Kidney (tissue), 14 donors: ENCODE measurements around the gene ARHGEF10L. TPM values are rescaled to one million over a fixed set of nuclear protein-coding genes. Genes with fewer than 3 reads are reported as not detected.

Experiments used
- DNase-seq, 5 donors: peaks; one replicate each; pipeline ENCODE4 v3.0.0-alpha.2; 2013 to 2020
- FAIRE-seq: peaks from 2 replicates; lab custom pipeline; 2012; peaks lifted over from hg19 to GRCh38; lab: Jason Lieb, UNC
- H3K27ac ChIP-seq, 2 donors: one replicate each; pipeline ENCODE4 v1.7.0; 2013; ENCODE audit warnings: low read depth in 2 of 2, low read length in 2 of 2, inconsistent platforms in 1 of 2
- H3K27me3 ChIP-seq: one replicate; pipeline ENCODE4 v1.7.1; 2013; ENCODE audit warnings: low read length, inconsistent platforms; ENCODE audit not compliant: control insufficient read depth, insufficient read depth
- H3K36me3 ChIP-seq, 3 donors: one replicate each; pipeline versions ENCODE4 v1.7.0 to v1.7.1; 2013; ENCODE audit warnings: low read length in 3 of 3, control low read depth in 1 of 3, inconsistent platforms in 1 of 3; ENCODE audit not compliant: insufficient read depth in 3 of 3, control insufficient read depth in 2 of 3
- H3K4me1 ChIP-seq, 3 donors: one replicate each; pipeline versions ENCODE4 v1.7.0 to v1.7.1; 2013; ENCODE audit warnings: low read length in 3 of 3, inconsistent platforms in 1 of 3, low read depth in 1 of 3; ENCODE audit not compliant: control insufficient read depth in 2 of 3, insufficient read depth in 2 of 3
- H3K4me3 ChIP-seq, 3 donors: one replicate each; pipeline versions ENCODE4 v1.7.0 to v1.8.1; 2013; ENCODE audit warnings: low read length in 3 of 3, control low read depth in 1 of 3, inconsistent platforms in 1 of 3
- H3K9ac ChIP-seq, 3 donors: one replicate each; pipeline versions ENCODE4 v1.7.0 to v1.7.1; 2013; ENCODE audit warnings: low read length in 3 of 3, control low read depth in 1 of 3, inconsistent platforms in 1 of 3
- H3K9me3 ChIP-seq, 3 donors: one replicate each; pipeline versions ENCODE4 v1.7.0 to v1.7.1; 2013; ENCODE audit warnings: low read length in 3 of 3, control low read depth in 1 of 3, inconsistent platforms in 1 of 3; ENCODE audit not compliant: control insufficient read depth in 2 of 3, insufficient read depth in 1 of 3
- CTCF ChIP-seq: IDR thresholded peaks from 3 replicates; pipeline ENCODE4 v1.5.1; 2012; ENCODE audit warnings: mild to moderate bottlenecking, moderate library complexity, borderline replicate concordance; ENCODE audit not compliant: insufficient read depth; ENCODE audit errors: extremely low read depth
- intact Hi-C: fragments of 100-400 bp; cut with DNase I; formaldehyde crosslinking; loops from one replicate; pipeline ENCODE4 v1.11.1; 2022
- polyA plus RNA-seq: library from polyadenylated mRNA; stranded (reverse); fragments of 350-450 nt; fragmentation: Illumina TruSeq; extraction: RNeasy Lipid Tissue Mini Kit (QIAGEN cat#74804); gene quantifications from one replicate; pipeline ENCODE4 v1.2.3, GENCODE V29; 2014; ENCODE audit warnings: low read depth, low replicate concordance; ENCODE audit not compliant: insufficient read depth
- total RNA-seq: library from RNA; stranded (reverse); fragmentation: NEBNext Ultra II Directional; extraction: Animal tissue kit (Norgen Biotek cat#: 25700); gene quantifications from one replicate; pipeline ENCODE4 v1.2.1, GENCODE V29; 2021
- donor health status: control.
- donor health status: control.
- donor health status: control.
- donor health status: control.
- donor health status: control.
- donor health status: DM: yes; HTN: yes; CAD: no.
- donor health status: Normal renal cell carcinoma (clear cell type).

The ARHGEF10L gene
- total and polyA plus RNA-seq, 2 donors from 2014 or later: 40.8 to 91.9 TPM

GRCh38 chr1:17688217-17688810 is 148.8 kb downstream of the ARHGEF10L start:
- intact Hi-C loops: no loop called here
- Histone ChIP-seq H3K27ac (no peak overlapping the region), H3K27me3 (no peaks in the 10 kb centered on the region), H3K9me3 (no peaks in the 10 kb centered on the region), H3K4me3 (no peak overlapping the region), H3K36me3 (peaks cover 0 to 41% (median 34%) of the 10 kb centered on the region in 3 donors), H3K4me1 (peaks cover 0 to 26% (median 0%) of the 10 kb centered on the region in 3 donors), H3K9ac (no peak overlapping the region)
- DNase-seq (no peak), FAIRE-seq (no peak)
- no peak for TF ChIP-seq CTCF

- no peak for FAIRE-seq
- Histone ChIP-seq H3K4me1 (peaks cover 0 to 24% (median 0%) of the 10 kb centered on the region in 3 donors), H3K36me3 (peaks cover 0 to 44% (median 36%) of the 10 kb centered on the region in 3 donors), H3K4me3 (no peak overlapping the region), H3K27me3 (no peaks in the 10 kb centered on the region), H3K9me3 (no peaks in the 10 kb centered on the region), H3K9ac (no peak overlapping the region), H3K27ac (no peak overlapping the region)
- no peak for DNase-seq
- intact Hi-C loops: no loop called here
- TF ChIP-seq CTCF: no peak
Observed at GRCh38 chr1:17689011-17689410, 149.5 kb downstream of the ARHGEF10L start.

GRCh38 chr1:17690906-17691634 is 151.6 kb downstream of the ARHGEF10L start:
- H3K4me3 ChIP-seq: no peak overlapping the region
- intact Hi-C loops: no loop called here
- H3K27ac ChIP-seq: no peak overlapping the region
- no peak overlapping the region for H3K9ac ChIP-seq
- DNase-seq (peak in 2 of 5 donors; percentile 22 to 44), FAIRE-seq (no peak)
- peaks cover 0 to 50% (median 35%) of the 10 kb centered on the region in 3 donors for H3K36me3 ChIP-seq
- H3K4me1 ChIP-seq: peaks cover 0 to 15% (median 0%) of the 10 kb centered on the region in 3 donors
- no peaks in the 10 kb centered on the region for H3K9me3 ChIP-seq
- H3K27me3 ChIP-seq: no peaks in the 10 kb centered on the region
- TF ChIP-seq CTCF: no peak
